ENCODE results near the gene IDNK. TPM values are rescaled to one million over a fixed set of nuclear protein-coding genes. Genes with fewer than 3 reads are reported as not detected.

IDNK gene
- total and polyA plus RNA-seq, 2 experiments from 2014 or later = 1.6 to 5.9 TPM

- no peaks in the 10 kb centered on the region for H3K27me3 ChIP-seq (replicated peaks; ENCODE audit: insufficient read depth)
- in situ Hi-C loops (cut with MboI) = no loop called here
- peaks cover 58% of the 10 kb centered on the region for H3K36me3 ChIP-seq (ENCODE audit: low read depth)
- no peaks in the 10 kb centered on the region for H3F3A ChIP-seq (ENCODE audit: insufficient read depth)
- H3K9me2 ChIP-seq (ENCODE audit: insufficient read depth) = no peaks in the 10 kb centered on the region
- no peaks in the 10 kb centered on the region for H4K20me1 ChIP-seq (ENCODE audit: insufficient read depth)
- no peaks in the 10 kb centered on the region for H3K9me3 ChIP-seq (ENCODE audit: low read depth)
- TF ChIP-seq EZH2phosphoT487 (IDR thresholded peaks at IDR 0.05; ENCODE audit: insufficient read depth, low read depth) = no peak
- TF ChIP-seq EZH2 (IDR thresholded peaks at IDR 0.05; ENCODE audit: insufficient read depth, poor library complexity, severe bottlenecking) = no peak
- no peak overlapping the region for H3K27ac ChIP-seq
- no peak overlapping the region for H3K9ac ChIP-seq
- no peaks in the 10 kb centered on the region for H3K4me1 ChIP-seq (ENCODE audit: insufficient read depth)
- no peak overlapping the region for H3K4me2 ChIP-seq (ENCODE audit: unreplicated experiment)
- 82% methylated on average over 6 of the region's 6 CpGs for WGBS, 2 experiments (ENCODE audit: low coverage in 1 of 2, low lambda C conversion rate in 2 of 2, missing lambda C conversion rate in 2 of 2)
- no peak overlapping the region for H2AFZ ChIP-seq
- DNase-seq = no peak
- peaks cover 51% of the 10 kb centered on the region for H3K79me2 ChIP-seq (ENCODE audit: insufficient read depth)
- H3K4me3 ChIP-seq = no peak overlapping the region
Measured at GRCh38 chr9:83656952-83657351, 34.0 kb downstream of the IDNK start.

GRCh38 chr9:83662933-83663332 lies 40.0 kb downstream of the IDNK start:
- Histone ChIP-seq H3K9ac (no peak overlapping the region), H4K20me1 (ENCODE audit: insufficient read depth) (no peaks in the 10 kb centered on the region), H3K9me2 (ENCODE audit: insufficient read depth) (no peaks in the 10 kb centered on the region), H2AFZ (no peak overlapping the region), H3K4me2 (ENCODE audit: unreplicated experiment) (no peak overlapping the region), H3K27me3 (replicated peaks; ENCODE audit: insufficient read depth) (no peaks in the 10 kb centered on the region), H3K27ac (no peak overlapping the region), H3K9me3 (ENCODE audit: low read depth) (no peaks in the 10 kb centered on the region), H3F3A (ENCODE audit: insufficient read depth) (no peaks in the 10 kb centered on the region), H3K36me3 (ENCODE audit: low read depth) (peaks cover 64% of the 10 kb centered on the region), H3K4me1 (ENCODE audit: insufficient read depth) (no peaks in the 10 kb centered on the region), H3K4me3 (no peak overlapping the region), H3K79me2 (ENCODE audit: insufficient read depth) (peaks cover 86% of the 10 kb centered on the region)
- WGBS, 2 experiments (ENCODE audit: low coverage in 1 of 2, low lambda C conversion rate in 2 of 2, missing lambda C conversion rate in 2 of 2) = 98 to 99% methylated on average over 3 of the region's 3 CpGs
- in situ Hi-C loops (cut with MboI) = no loop called here
- TF ChIP-seq EZH2phosphoT487 (IDR thresholded peaks at IDR 0.05; ENCODE audit: insufficient read depth, low read depth) (no peak), EZH2 (IDR thresholded peaks at IDR 0.05; ENCODE audit: insufficient read depth, poor library complexity, severe bottlenecking) (no peak)
- DNase-seq = no peak

- H2AFZ ChIP-seq = no peak overlapping the region
- 65 to 75% methylated on average over 5 of the region's 5 CpGs for WGBS, 2 experiments (ENCODE audit: low coverage in 1 of 2, low lambda C conversion rate in 2 of 2, missing lambda C conversion rate in 2 of 2)
- no peaks in the 10 kb centered on the region for H3K27me3 ChIP-seq (replicated peaks; ENCODE audit: insufficient read depth)
- peaks cover 59% of the 10 kb centered on the region for H3K36me3 ChIP-seq (ENCODE audit: low read depth)
- TF ChIP-seq EZH2phosphoT487 (IDR thresholded peaks at IDR 0.05; ENCODE audit: insufficient read depth, low read depth) = no peak
- TF ChIP-seq EZH2 (IDR thresholded peaks at IDR 0.05; ENCODE audit: insufficient read depth, poor library complexity, severe bottlenecking) = no peak
- no peaks in the 10 kb centered on the region for H3K9me3 ChIP-seq (ENCODE audit: low read depth)
- H3K4me2 ChIP-seq (ENCODE audit: unreplicated experiment) = no peak overlapping the region
- no peak overlapping the region for H3K27ac ChIP-seq
- peaks cover 95% of the 10 kb centered on the region for H3K79me2 ChIP-seq (ENCODE audit: insufficient read depth)
- in situ Hi-C loops (cut with MboI) = no loop called here
- no peak overlapping the region for H3K9ac ChIP-seq
- no peaks in the 10 kb centered on the region for H3K9me2 ChIP-seq (ENCODE audit: insufficient read depth)
- DNase-seq = no peak
- no peaks in the 10 kb centered on the region for H3F3A ChIP-seq (ENCODE audit: insufficient read depth)
- H4K20me1 ChIP-seq (ENCODE audit: insufficient read depth) = no peaks in the 10 kb centered on the region
- H3K4me3 ChIP-seq = no peak overlapping the region
- H3K4me1 ChIP-seq (ENCODE audit: insufficient read depth) = no peaks in the 10 kb centered on the region
Measured at GRCh38 chr9:83665580-83666200, 42.7 kb downstream of the IDNK start.

- no peaks in the 10 kb centered on the region for H3F3A ChIP-seq (ENCODE audit: insufficient read depth)
- no peak for TF ChIP-seq EZH2phosphoT487 (IDR thresholded peaks at IDR 0.05; ENCODE audit: insufficient read depth, low read depth)
- no peaks in the 10 kb centered on the region for H3K9me2 ChIP-seq (ENCODE audit: insufficient read depth)
- H3K9me3 ChIP-seq (ENCODE audit: low read depth) = no peaks in the 10 kb centered on the region
- 97 to 98% methylated on average over 1 of the region's 1 CpG for WGBS, 2 experiments (ENCODE audit: low coverage in 1 of 2, low lambda C conversion rate in 2 of 2, missing lambda C conversion rate in 2 of 2)
- DNase-seq = peak; percentile 11
- H4K20me1 ChIP-seq (ENCODE audit: insufficient read depth) = no peaks in the 10 kb centered on the region
- peaks cover 99% of the 10 kb centered on the region for H3K79me2 ChIP-seq (ENCODE audit: insufficient read depth)
- no peak overlapping the region for H3K4me2 ChIP-seq (ENCODE audit: unreplicated experiment)
- in situ Hi-C loops (cut with MboI) = no loop called here
- H3K27ac ChIP-seq = no peak overlapping the region
- H3K36me3 ChIP-seq (ENCODE audit: low read depth) = peaks cover 49% of the 10 kb centered on the region
- no peaks in the 10 kb centered on the region for H3K27me3 ChIP-seq (replicated peaks; ENCODE audit: insufficient read depth)
- no peaks in the 10 kb centered on the region for H3K4me1 ChIP-seq (ENCODE audit: insufficient read depth)
- H3K9ac ChIP-seq = no peak overlapping the region
- H3K4me3 ChIP-seq = no peak overlapping the region
- H2AFZ ChIP-seq = no peak overlapping the region
Measured at GRCh38 chr9:83669067-83669466, 46.1 kb downstream of the IDNK start.

Measured in GM23248 (cell line).